Esophagus squamous epithelium (tissue), 4 donors: ENCODE data around the gene COPS4.

Source experiments
- POLR2A ChIP-seq, 4 donors: fragments of 450-650 bp; IDR thresholded peaks; one replicate each; pipeline ENCODE4 v1.6.1; 2017; ENCODE audit warnings: antibody characterized with exemption in 4 of 4, mild to moderate bottlenecking in 4 of 4, moderate library complexity in 3 of 4
- TF ChIP-seq, protein P1 (sequence below), 6 experiments: fragments of 450-650 bp in 4 of 6; fragments of 200-600 bp in 2 of 6; sonication (generic) in 2 of 6; IDR thresholded peaks; one replicate each; pipeline ENCODE4 v1.5.1; 2016 to 2019; ENCODE audit warnings: antibody characterized with exemption in 6 of 6, mild to moderate bottlenecking in 4 of 6, moderate library complexity in 4 of 6

DNA sequence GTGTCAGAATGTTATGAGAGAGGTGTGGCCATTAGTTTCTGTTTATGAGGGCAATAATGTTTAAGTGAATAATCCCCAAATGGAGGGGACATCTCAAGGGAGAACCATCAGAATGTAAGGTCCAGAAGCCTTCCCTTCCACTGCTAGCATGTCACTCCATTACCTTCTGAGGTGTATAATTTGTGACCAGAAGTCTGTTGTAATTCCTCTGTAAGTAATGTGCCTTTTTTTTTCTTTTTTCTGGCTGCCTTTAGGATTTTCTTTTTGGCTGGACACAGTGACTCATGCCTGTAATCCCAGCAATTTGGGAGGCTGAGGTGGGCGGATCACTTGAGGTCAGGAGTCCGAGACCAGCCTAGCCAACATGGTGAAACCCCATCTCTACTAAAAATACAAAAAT, 10.8 kb upstream of the COPS4 start:
- TF ChIP-seq, protein P1, sequence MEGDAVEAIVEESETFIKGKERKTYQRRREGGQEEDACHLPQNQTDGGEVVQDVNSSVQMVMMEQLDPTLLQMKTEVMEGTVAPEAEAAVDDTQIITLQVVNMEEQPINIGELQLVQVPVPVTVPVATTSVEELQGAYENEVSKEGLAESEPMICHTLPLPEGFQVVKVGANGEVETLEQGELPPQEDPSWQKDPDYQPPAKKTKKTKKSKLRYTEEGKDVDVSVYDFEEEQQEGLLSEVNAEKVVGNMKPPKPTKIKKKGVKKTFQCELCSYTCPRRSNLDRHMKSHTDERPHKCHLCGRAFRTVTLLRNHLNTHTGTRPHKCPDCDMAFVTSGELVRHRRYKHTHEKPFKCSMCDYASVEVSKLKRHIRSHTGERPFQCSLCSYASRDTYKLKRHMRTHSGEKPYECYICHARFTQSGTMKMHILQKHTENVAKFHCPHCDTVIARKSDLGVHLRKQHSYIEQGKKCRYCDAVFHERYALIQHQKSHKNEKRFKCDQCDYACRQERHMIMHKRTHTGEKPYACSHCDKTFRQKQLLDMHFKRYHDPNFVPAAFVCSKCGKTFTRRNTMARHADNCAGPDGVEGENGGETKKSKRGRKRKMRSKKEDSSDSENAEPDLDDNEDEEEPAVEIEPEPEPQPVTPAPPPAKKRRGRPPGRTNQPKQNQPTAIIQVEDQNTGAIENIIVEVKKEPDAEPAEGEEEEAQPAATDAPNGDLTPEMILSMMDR (IDR thresholded peaks at IDR 0.05) = no peak
- no peak for TF ChIP-seq POLR2A (IDR thresholded peaks at IDR 0.05)
